H9 (cell line): ENCODE measurements around the gene TOB2. TPM values are rescaled to one million over a fixed set of nuclear protein-coding genes. Genes with fewer than 3 reads are reported as not detected.

Source experiments
- DNase-seq: peaks from one replicate; pipeline ENCODE4 v3.0.0-alpha.2; 2017
- H2AFZ ChIP-seq: one replicate; pipeline ENCODE4 v1.6.1; 2013; ENCODE audit warnings: mild to moderate bottlenecking, low read length, control low read depth, moderate library complexity
- H2AK5ac ChIP-seq: 2 replicates; pipeline ENCODE4 v1.6.1; 2013; ENCODE audit warnings: low read length, control low read depth, mixed read lengths; ENCODE audit not compliant: insufficient read length
- H2BK120ac ChIP-seq: one replicate; pipeline ENCODE4 v1.6.1; 2013; ENCODE audit warnings: low read depth, mild to moderate bottlenecking, low read length, control low read depth, inconsistent platforms; ENCODE audit not compliant: poor library complexity, severe bottlenecking
- H2BK12ac ChIP-seq: 2 replicates; pipeline ENCODE4 v1.6.1; 2013; ENCODE audit warnings: low read length, control low read depth, mixed read lengths, low read depth; ENCODE audit not compliant: insufficient read length
- H2BK15ac ChIP-seq: 2 replicates; pipeline ENCODE4 v1.6.1; 2013; ENCODE audit warnings: low read depth, low read length, control low read depth
- H2BK20ac ChIP-seq: one replicate; pipeline ENCODE4 v1.6.1; 2013; ENCODE audit warnings: low read depth, mild to moderate bottlenecking, low read length, control low read depth, inconsistent platforms; ENCODE audit not compliant: poor library complexity, severe bottlenecking
- H2BK5ac ChIP-seq: 2 replicates; pipeline ENCODE4 v1.6.1; 2013; ENCODE audit warnings: low read length, control low read depth, mixed read lengths; ENCODE audit not compliant: insufficient read length
- H3K14ac ChIP-seq: 2 replicates; pipeline ENCODE4 v1.6.1; 2013; ENCODE audit warnings: low read length, control low read depth; ENCODE audit not compliant: insufficient read depth
- H3K18ac ChIP-seq: 2 replicates; pipeline ENCODE4 v1.6.1; 2013; ENCODE audit warnings: low read depth, mild to moderate bottlenecking, mixed read lengths, low read length, control low read depth; ENCODE audit not compliant: insufficient read length
- H3K23ac ChIP-seq: 2 replicates; pipeline ENCODE4 v1.6.1; 2013; ENCODE audit warnings: low read length, control low read depth, mixed read lengths, low read depth; ENCODE audit not compliant: insufficient read length
- H3K23me2 ChIP-seq: 2 replicates; pipeline ENCODE4 v1.6.1; 2013; ENCODE audit warnings: low read depth, mild to moderate bottlenecking, mixed read lengths, low read length, control low read depth; ENCODE audit not compliant: insufficient read length, poor library complexity, severe bottlenecking
- H3K27ac ChIP-seq: 2 replicates; pipeline ENCODE4 v1.5.1; 2013; ENCODE audit warnings: low read length, control low read depth, mixed read lengths, low read depth; ENCODE audit not compliant: insufficient read length
- H3K27me3 ChIP-seq: 2 replicates; pipeline ENCODE4 v1.6.1; 2013; ENCODE audit warnings: low read length, control low read depth, inconsistent platforms; ENCODE audit not compliant: insufficient read depth
- H3K4ac ChIP-seq: 2 replicates; pipeline ENCODE4 v1.6.1; 2013; ENCODE audit warnings: low read depth, mild to moderate bottlenecking, control low read depth, inconsistent platforms, low read length, moderate library complexity
- H3K4me1 ChIP-seq: 2 replicates; pipeline ENCODE4 v1.6.1; 2013; ENCODE audit warnings: low read length, control low read depth, inconsistent platforms; ENCODE audit not compliant: insufficient read depth
- H3K4me2 ChIP-seq: 2 replicates; pipeline ENCODE4 v1.6.1; 2013; ENCODE audit warnings: low read length, control low read depth, mixed read lengths; ENCODE audit not compliant: insufficient read length, insufficient read depth
- H3K56ac ChIP-seq: 2 replicates; pipeline ENCODE4 v1.6.1; 2013; ENCODE audit warnings: low read depth, mild to moderate bottlenecking, mixed read lengths, low read length, control low read depth; ENCODE audit not compliant: insufficient read length
- H3K79me1 ChIP-seq: 2 replicates; pipeline ENCODE4 v1.6.1; 2013; ENCODE audit warnings: low read depth, mild to moderate bottlenecking, moderate library complexity, low read length, control low read depth, inconsistent platforms; ENCODE audit not compliant: insufficient read depth, poor library complexity, severe bottlenecking
- H3K79me2 ChIP-seq: 2 replicates; pipeline ENCODE4 v1.6.1; 2013; ENCODE audit warnings: low read length, control low read depth, inconsistent platforms; ENCODE audit not compliant: insufficient read depth
- H3K9ac ChIP-seq: 2 replicates; pipeline ENCODE4 v1.6.1; 2013; ENCODE audit warnings: low read length, control low read depth, mixed read lengths; ENCODE audit not compliant: insufficient read length; ENCODE audit errors: extremely low read depth
- H3K9me3 ChIP-seq: one replicate; pipeline ENCODE4 v1.6.1; 2013; ENCODE audit warnings: low read depth, low read length, inconsistent platforms; ENCODE audit not compliant: control insufficient read depth
- H3T11ph ChIP-seq: one replicate; pipeline ENCODE4 v1.6.1; 2013; ENCODE audit warnings: mild to moderate bottlenecking, low read length, control low read depth, inconsistent platforms
- H4K20me1 ChIP-seq: one replicate; pipeline ENCODE4 v1.6.1; 2013; ENCODE audit not compliant: control insufficient read depth, insufficient read length, insufficient read depth
- H4K5ac ChIP-seq: 2 replicates; pipeline ENCODE4 v1.6.1; 2013; ENCODE audit warnings: low read depth, mild to moderate bottlenecking, mixed read lengths, low read length, control low read depth; ENCODE audit not compliant: insufficient read length
- H4K8ac ChIP-seq: replicated peaks from 2 replicates; pipeline ENCODE4 v1.6.1; 2013; ENCODE audit warnings: low read length, control low read depth, mixed read lengths, low read depth; ENCODE audit not compliant: insufficient read length
- H4K91ac ChIP-seq: 2 replicates; pipeline ENCODE4 v1.6.1; 2013; ENCODE audit warnings: low read depth, mild to moderate bottlenecking, moderate library complexity, mixed read lengths, low read length, control low read depth; ENCODE audit not compliant: insufficient read length
- H3K27ac Mint-ChIP-seq, 3 experiments: 2 replicates in 2 of 3; 3 replicates in 1 of 3; pipeline ENCODE4 v1.8.0; 2020 to 2021; ENCODE audit warnings: mixed read lengths in 3 of 3, mild to moderate bottlenecking in 1 of 3, moderate library complexity in 1 of 3
- H3K27me3 Mint-ChIP-seq: 2 replicates; pipeline ENCODE4 v1.8.0; 2021; ENCODE audit warnings: low read depth, mild to moderate bottlenecking, moderate library complexity, mixed read lengths
- H3K36me3 Mint-ChIP-seq, 3 experiments: 2 replicates in 2 of 3; 3 replicates in 1 of 3; pipeline ENCODE4 v1.8.0; 2020 to 2021; ENCODE audit warnings: low read depth in 3 of 3, mixed read lengths in 3 of 3; ENCODE audit not compliant: insufficient read depth in 1 of 3
- H3K4me1 Mint-ChIP-seq, 2 experiments: 2 replicates each; pipeline ENCODE4 v1.8.0; 2020; ENCODE audit warnings: mixed read lengths in 2 of 2
- H3K4me3 Mint-ChIP-seq, 2 experiments: 2 replicates in 1 of 2; 3 replicates in 1 of 2; pipeline ENCODE4 v1.8.0; 2020 to 2021; ENCODE audit warnings: mild to moderate bottlenecking in 2 of 2, mixed read lengths in 2 of 2, moderate library complexity in 1 of 2
- H3K9me3 Mint-ChIP-seq, 2 experiments: 2 replicates in 1 of 2; 3 replicates in 1 of 2; pipeline ENCODE4 v1.8.0; 2020; ENCODE audit warnings: mild to moderate bottlenecking in 2 of 2, mixed read lengths in 2 of 2, moderate library complexity in 1 of 2
- CTCF ChIP-seq: fragments of 200-600 bp; sonication (generic); conservative IDR thresholded peaks from 3 replicates; pipeline ENCODE4 v1.8.0; 2021; ENCODE audit warnings: antibody characterized with exemption, mild to moderate bottlenecking
- WGBS: extraction: QIAGEN DNeasy Blood & Tissue Kit; methylation state at CpG from one replicate; pipeline ENCODE4 v1.1.7; 2013; ENCODE audit warnings: missing lambda C conversion rate, low lambda C conversion rate, mixed read lengths; ENCODE audit not compliant: insufficient read length; ENCODE audit errors: extremely low coverage; 5-methylcytosine and 5-hydroxymethylcytosine counted together
- total RNA-seq: library from RNA; stranded (reverse); gene quantifications from 2 replicates; pipeline ENCODE4 v1.2.1, GENCODE V29; 2021

TOB2 gene
- total RNA-seq, 1 experiment from 2014 or later: 75.8 TPM

GRCh38 chr22:41417622-41418390 is 28.8 kb downstream of the TOB2 start:
- Histone ChIP-seq H3K23me2 (peaks cover 6% of the 10 kb centered on the region), H2BK12ac (no peak overlapping the region), H3K4me1 (no peaks in the 10 kb centered on the region; the same call in 1 of the 2 replicates), H3K56ac (no peak overlapping the region), H3K14ac (no peak overlapping the region), H3K27ac (no peak overlapping the region), H3K9ac (no peak overlapping the region), H3T11ph (no peak overlapping the region), H3K23ac (no peak overlapping the region), H4K20me1 (no peaks in the 10 kb centered on the region), H3K79me2 (no peaks in the 10 kb centered on the region), H4K8ac (no peak overlapping the region), H2AK5ac (no peak overlapping the region), H2BK5ac (no peak overlapping the region), H2BK15ac (no peak overlapping the region), H3K27me3 (no peaks in the 10 kb centered on the region), H3K18ac (no peak overlapping the region), H3K4ac (no peak overlapping the region), H2BK20ac (no peak overlapping the region), H4K91ac (no peak overlapping the region), H4K5ac (no peak overlapping the region), H2BK120ac (no peak overlapping the region), H3K9me3 (no peaks in the 10 kb centered on the region), H3K79me1 (no peaks in the 10 kb centered on the region), H2AFZ (no peak overlapping the region), H3K4me2 (no peak overlapping the region)
- no CpG with 5 or more reads among the region's 13 CpGs for WGBS
- Mint-ChIP-seq H3K27ac (no peak overlapping the region), H3K36me3 (peaks cover 0 to 3% (median 0%) of the 10 kb centered on the region in 3 experiments; a peak in 1 of 7 replicates), H3K27me3 (no peaks in the 10 kb centered on the region), H3K4me3 (no peak overlapping the region), H3K4me1 (peaks cover 9 to 10% of the 10 kb centered on the region in 2 experiments), H3K9me3 (no peaks in the 10 kb centered on the region)
- no peak for TF ChIP-seq CTCF
- DNase-seq: no peak
